HepG2 (cell line): ENCODE results near the gene BLMH. TPM values are rescaled to one million over a fixed set of nuclear protein-coding genes. Genes with fewer than 3 reads are reported as not detected.

Experiments used
- AKAP8 ChIP-seq: sonication (generic); formaldehyde crosslinking; IDR thresholded peaks from 2 replicates; pipeline ENCODE4 v1.5.1; 2020; ENCODE audit warnings: mild to moderate bottlenecking, missing genetic modification reagents
- DMAP1 ChIP-seq: IDR thresholded peaks from 2 replicates; pipeline ENCODE4 v1.6.1; 2016
- EP300 ChIP-seq, 3 experiments: sonication (generic) in 1 of 3; formaldehyde crosslinking in 1 of 3; IDR thresholded peaks; 2 replicates each; pipeline versions ENCODE4 v1.5.1 to v1.6.1; 2011 to 2020; ENCODE audit warnings: low read depth in 2 of 3, low read length in 2 of 3, borderline replicate concordance in 1 of 3, improper control_type of control experiment in 1 of 3, mild to moderate bottlenecking in 1 of 3, missing genetic modification reagents in 1 of 3, moderate library complexity in 1 of 3
- FOXP1 ChIP-seq, 2 experiments: fragments of 450-650 bp in 1 of 2; IDR thresholded peaks; 2 replicates each; pipeline ENCODE4 v1.6.1; 2017 to 2018; ENCODE audit warnings: antibody characterized with exemption in 1 of 2
- IKZF1 ChIP-seq: fragments of 450-650 bp; IDR thresholded peaks from 2 replicates; pipeline ENCODE4 v1.7.1; 2016
- KDM4B ChIP-seq: sonication (generic); formaldehyde crosslinking; IDR thresholded peaks from 2 replicates; pipeline ENCODE4 v1.4.0; 2020; ENCODE audit warnings: missing genetic modification reagents
- MTF2 ChIP-seq: sonication (generic); formaldehyde crosslinking; IDR thresholded peaks from 2 replicates; pipeline ENCODE4 v1.5.0; 2020; ENCODE audit warnings: missing genetic modification reagents, borderline replicate concordance
- NFIC ChIP-seq: IDR thresholded peaks from 2 replicates; pipeline ENCODE4 v1.6.1; 2012; ENCODE audit warnings: mild to moderate bottlenecking, low read length, inconsistent platforms
- NFRKB ChIP-seq: fragments of 450-650 bp; IDR thresholded peaks from 2 replicates; pipeline ENCODE4 v1.6.1; 2017
- NR2F6 ChIP-seq, 2 experiments: IDR thresholded peaks; 2 replicates each; pipeline ENCODE4 v1.6.1; 2016; ENCODE audit warnings: antibody characterized with exemption in 1 of 2, mild to moderate bottlenecking in 1 of 2
- PRPF4 ChIP-seq: fragments of 200-400 bp; formaldehyde crosslinking; IDR thresholded peaks from 2 replicates; pipeline ENCODE4 v1.6.1; 2016; ENCODE audit warnings: low read length, low read depth; ENCODE audit not compliant: poor library complexity, severe bottlenecking
- SIN3B ChIP-seq: fragments of 150-350 bp; IDR thresholded peaks from 2 replicates; pipeline ENCODE4 v1.6.1; 2014; ENCODE audit warnings: low read length
- SP1 ChIP-seq, 2 experiments: fragments of 450-650 bp in 1 of 2; sonication (generic) in 1 of 2; formaldehyde crosslinking in 1 of 2; IDR thresholded peaks; 2 replicates each; pipeline versions ENCODE4 v1.4.0 to v1.6.1; 2016 to 2020; ENCODE audit warnings: missing genetic modification reagents in 1 of 2
- TFDP1 ChIP-seq: IDR thresholded peaks from 2 replicates; pipeline ENCODE4 v1.6.1; 2016; ENCODE audit warnings: missing compliant biosample characterization, missing genetic modification reagents, borderline replicate concordance
- TFDP2 ChIP-seq: sonication (generic); formaldehyde crosslinking; IDR thresholded peaks from 2 replicates; pipeline ENCODE4 v1.4.0; 2020; ENCODE audit warnings: missing genetic modification reagents
- TOE1 ChIP-seq: sonication (generic); formaldehyde crosslinking; IDR thresholded peaks from 2 replicates; pipeline ENCODE4 v1.4.0; 2020; ENCODE audit warnings: mild to moderate bottlenecking, missing genetic modification reagents
- ZFP41 ChIP-seq: sonication (generic); formaldehyde crosslinking; IDR thresholded peaks from 2 replicates; pipeline ENCODE4 v1.4.0; 2020; ENCODE audit warnings: mild to moderate bottlenecking, missing genetic modification reagents, borderline replicate concordance
- ZNF253 ChIP-seq: sonication (generic); formaldehyde crosslinking; IDR thresholded peaks from 2 replicates; pipeline ENCODE4 v1.8.0; 2022; ENCODE audit warnings: mild to moderate bottlenecking, missing genetic modification reagents, borderline replicate concordance
- ZNF318 ChIP-seq: sonication (generic); formaldehyde crosslinking; IDR thresholded peaks from 2 replicates; pipeline ENCODE4 v1.4.0; 2020; ENCODE audit warnings: mild to moderate bottlenecking, missing genetic modification reagents
- ZNF709 ChIP-seq: sonication (generic); formaldehyde crosslinking; IDR thresholded peaks from 2 replicates; pipeline ENCODE4 v1.5.0; 2020; ENCODE audit warnings: mild to moderate bottlenecking, missing genetic modification reagents
- ZSCAN29 ChIP-seq: sonication (generic); formaldehyde crosslinking; conservative IDR thresholded peaks from 2 replicates; pipeline ENCODE4 v1.4.0; 2020; ENCODE audit warnings: mild to moderate bottlenecking, missing genetic modification reagents
- polyA plus RNA-seq, 8 experiments: library from polyadenylated mRNA; depleted of rRNA in 3 of 8; stranded (reverse) in 7 of 8; unstranded in 1 of 8; fragments of >200 nt; fragmentation: Illumina TruSeq in 4 of 8; extraction: Trizol in 4 of 8; gene quantifications; 2 replicates each; pipeline versions ENCODE4 v1.2.1 to v1.2.3, GENCODE V29; 2011 to 2016; ENCODE audit warnings: low read depth in 4 of 8, missing spikeins in 1 of 8, mixed read lengths in 1 of 8; ENCODE audit not compliant: insufficient read depth in 1 of 8
- total RNA-seq, 5 experiments: library from RNA; depleted of rRNA; stranded (reverse); fragments of >200 nt; fragmentation: Illumina TruSeq; extraction: Trizol; gene quantifications; 2 replicates each; pipeline ENCODE4 v1.2.3, GENCODE V29; 2016; ENCODE audit warnings: low read depth in 1 of 5

Gene BLMH
- total and polyA plus RNA-seq, 2 of the 13 experiments (the other 11 are each of a cell fraction or from before 2014, with no cell fraction given) = 12.1 to 41.0 TPM

GRCh38 chr17:30225919-30226553 lies 65.7 kb downstream of the BLMH start (continued):
- TF ChIP-seq NFRKB = no peak
- TF ChIP-seq ZNF253 (CRISPR knock-in tag) = no peak
- TF ChIP-seq ZSCAN29 = no peak
- TF ChIP-seq TOE1 = no peak
- no peak for TF ChIP-seq TFDP1
- TF ChIP-seq AKAP8 (CRISPR knock-in tag) = no peak
- no peak; the same call in 1 of the 2 replicates for TF ChIP-seq FOXP1 (IDR thresholded peaks at IDR 0.05)
- TF ChIP-seq FOXP1 (CRISPR knock-in tag; IDR thresholded peaks at IDR 0.05) = peak; percentile 81
- no peak for TF ChIP-seq IKZF1
- TF ChIP-seq NFIC = peak; percentile 44; the same call in 1 of the 2 replicates
- TF ChIP-seq TFDP2 (CRISPR knock-in tag) = peak; percentile 18; the same call in 1 of the 2 replicates
- no peak for TF ChIP-seq ZFP41 (CRISPR knock-in tag)
- no peak for TF ChIP-seq SIN3B
- TF ChIP-seq ZNF318 = no peak
- TF ChIP-seq NR2F6 (IDR thresholded peaks at IDR 0.05) = peak; percentile 91
- TF ChIP-seq NR2F6 (CRISPR knock-in tag; IDR thresholded peaks at IDR 0.05) = peak; percentile 85
- TF ChIP-seq KDM4B (CRISPR knock-in tag) = no peak
- no peak for TF ChIP-seq ZNF709
- peak in 1 of 2 experiments; percentile 86; a peak in 2 of 4 replicates for TF ChIP-seq EP300 (IDR thresholded peaks at IDR 0.05; ENCODE audit: low read depth in 2 of 2, low read length in 2 of 2)
- TF ChIP-seq EP300 (CRISPR knock-in tag; IDR thresholded peaks at IDR 0.05; ENCODE audit: borderline replicate concordance) = peak; percentile 77
- TF ChIP-seq PRPF4 = no peak
- TF ChIP-seq DMAP1 = no peak
- TF ChIP-seq SP1 (IDR thresholded peaks at IDR 0.05) = no peak
- TF ChIP-seq SP1 (CRISPR knock-in tag; IDR thresholded peaks at IDR 0.05) = no peak
- no peak for TF ChIP-seq MTF2 (CRISPR knock-in tag)
